Spleen (tissue), 7 donors: ENCODE data around the gene PRPF4.

Experiments
- CTCF ChIP-seq, 11 experiments: fragments of 200-600 bp in 7 of 11; fragments of 450-650 bp in 4 of 11; sonication (generic) in 4 of 11; IDR thresholded peaks in 8 of 11; conservative IDR thresholded peaks in 3 of 11; 1 replicate in 7 of 11; 2 replicates in 4 of 11; pipeline versions ENCODE4 v1.4.0 to v1.8.0; 2016 to 2021; ENCODE audit warnings: antibody characterized with exemption in 11 of 11, inconsistent platforms in 4 of 11, mild to moderate bottlenecking in 1 of 11
- POLR2A ChIP-seq, 3 donors: fragments of 450-650 bp; IDR thresholded peaks; one replicate each; pipeline ENCODE4 v1.5.1; 2017; ENCODE audit warnings: antibody characterized with exemption in 3 of 3, mild to moderate bottlenecking in 1 of 3
- POLR2AphosphoS5 ChIP-seq, 3 donors: sonication (generic); formaldehyde crosslinking; IDR thresholded peaks; one replicate each; pipeline ENCODE4 v1.5.1; 2017; ENCODE audit warnings: antibody characterized with exemption in 3 of 3
- donor health status: DM: no; HTN: no; CAD: no; lungs with moderate emphysema.
- donor health status: DM: no; HTN: no; CAD: no.
- donor health status: DM: no; HTN: no; CAD: no.

- TF ChIP-seq CTCF (IDR thresholded peaks at IDR 0.05 in 8 of 11, conservative IDR thresholded peaks at IDR 0.05 in 3 of 11) = no peak
- TF ChIP-seq POLR2A (IDR thresholded peaks at IDR 0.05) = no peak
- no peak for TF ChIP-seq POLR2AphosphoS5 (IDR thresholded peaks at IDR 0.05)
Measured at GRCh38 chr9:113238859-113239232, 36.6 kb upstream of the PRPF4 start.
